SU-DHL-6 (cell line): ENCODE results near the gene CCDC15.

Experiments
- EZH2phosphoT487 ChIP-seq: fragments of 200-600 bp; sonication (generic), shearing (Covaris generic); conservative IDR thresholded peaks from 2 replicates; pipeline ENCODE4 v1.6.1; 2018; ENCODE audit warnings: mild to moderate bottlenecking, antibody characterized with exemption, low read length, moderate library complexity, mixed read lengths
- TF ChIP-seq, protein P1 (sequence below): fragments of 200-600 bp; sonication (generic); IDR thresholded peaks from one replicate; pipeline ENCODE4 v1.5.1; 2017; ENCODE audit warnings: antibody characterized with exemption, mild to moderate bottlenecking, low read length, moderate library complexity; ENCODE audit not compliant: insufficient read depth, poor library complexity, severe bottlenecking

DNA sequence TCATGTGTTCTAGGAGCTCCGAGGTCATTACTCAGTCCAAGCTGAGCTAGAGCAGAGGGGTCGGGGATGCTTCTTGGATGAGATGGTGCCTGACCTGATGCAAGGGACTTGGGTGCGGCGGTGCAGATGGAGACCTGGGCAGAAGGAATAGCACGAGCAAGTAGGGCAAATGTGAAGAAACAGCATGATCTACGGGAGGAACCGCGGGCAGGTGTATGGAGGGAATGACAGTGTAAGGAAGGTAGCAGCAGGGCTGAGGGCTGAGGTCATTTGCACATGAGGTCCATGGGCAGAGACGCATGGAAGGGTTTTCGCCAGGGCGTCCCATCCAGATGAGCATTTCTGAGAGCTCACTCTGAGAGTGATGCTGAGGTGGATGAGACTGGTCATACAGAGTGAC lies 124.0 kb downstream of the CCDC15 start:
- TF ChIP-seq, protein P1, sequence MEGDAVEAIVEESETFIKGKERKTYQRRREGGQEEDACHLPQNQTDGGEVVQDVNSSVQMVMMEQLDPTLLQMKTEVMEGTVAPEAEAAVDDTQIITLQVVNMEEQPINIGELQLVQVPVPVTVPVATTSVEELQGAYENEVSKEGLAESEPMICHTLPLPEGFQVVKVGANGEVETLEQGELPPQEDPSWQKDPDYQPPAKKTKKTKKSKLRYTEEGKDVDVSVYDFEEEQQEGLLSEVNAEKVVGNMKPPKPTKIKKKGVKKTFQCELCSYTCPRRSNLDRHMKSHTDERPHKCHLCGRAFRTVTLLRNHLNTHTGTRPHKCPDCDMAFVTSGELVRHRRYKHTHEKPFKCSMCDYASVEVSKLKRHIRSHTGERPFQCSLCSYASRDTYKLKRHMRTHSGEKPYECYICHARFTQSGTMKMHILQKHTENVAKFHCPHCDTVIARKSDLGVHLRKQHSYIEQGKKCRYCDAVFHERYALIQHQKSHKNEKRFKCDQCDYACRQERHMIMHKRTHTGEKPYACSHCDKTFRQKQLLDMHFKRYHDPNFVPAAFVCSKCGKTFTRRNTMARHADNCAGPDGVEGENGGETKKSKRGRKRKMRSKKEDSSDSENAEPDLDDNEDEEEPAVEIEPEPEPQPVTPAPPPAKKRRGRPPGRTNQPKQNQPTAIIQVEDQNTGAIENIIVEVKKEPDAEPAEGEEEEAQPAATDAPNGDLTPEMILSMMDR = no peak
- no peak for TF ChIP-seq EZH2phosphoT487
